Hematopoietic multipotent progenitor cell treated with erythropoietin and hydrocortisone succinate and interleukin-3 and kit ligand, for 15 days (in vitro differentiated cells): ENCODE results near the gene PARN.
"Not testable (repeated sequence)": the region's sequence is repeated elsewhere in the genome, so short reads cannot be mapped to it uniquely, and the experiment has no call there.

Source experiments
- DNase-seq: peaks from one replicate; pipeline ENCODE4 v3.0.0-alpha.2; 2015; ENCODE audit warnings: low spot score

PARN gene

DNA sequence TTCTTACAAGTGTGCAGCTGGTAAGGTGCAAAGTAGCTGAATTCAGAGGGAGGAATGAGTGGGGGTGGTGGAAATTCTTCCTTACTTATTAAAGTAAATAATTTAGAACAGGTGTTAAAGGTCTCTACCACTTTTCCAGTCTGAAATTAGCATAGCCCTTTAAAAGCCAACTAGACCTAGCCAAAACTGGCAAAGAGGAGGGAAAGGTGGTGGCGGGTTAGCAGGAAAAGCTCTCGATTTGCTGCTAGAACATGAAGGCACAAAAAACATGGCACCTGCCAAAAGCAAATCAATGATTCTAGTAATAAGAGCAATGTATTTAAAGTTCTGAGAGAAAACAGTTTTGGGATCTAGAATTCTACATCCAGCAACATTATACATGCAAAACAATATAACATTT, 157.7 kb downstream of the PARN start:
- no peak for DNase-seq

GRCh38 chr16:14470788-14471187, 159.3 kb downstream of the PARN start:
- no peak for DNase-seq

DNA sequence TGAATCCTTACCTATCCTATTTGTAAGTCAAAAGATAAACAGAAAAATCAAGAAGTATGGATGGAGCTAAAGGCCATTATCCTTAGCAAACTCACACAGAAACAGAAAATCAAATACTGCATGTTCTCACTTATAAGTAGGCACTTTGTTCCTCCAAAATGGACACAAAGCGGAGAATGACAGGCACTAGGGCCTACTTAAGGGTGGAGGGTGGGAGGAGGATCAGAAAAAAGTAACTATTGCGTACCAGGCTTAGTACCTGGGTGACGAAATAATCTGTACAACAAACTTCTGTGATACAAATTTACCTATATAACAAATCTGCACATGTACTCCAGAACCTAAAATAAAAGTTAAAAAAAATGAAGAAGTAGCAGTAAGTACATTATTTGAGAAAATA, 164.3 kb downstream of the PARN start:
- no peak for DNase-seq

DNA sequence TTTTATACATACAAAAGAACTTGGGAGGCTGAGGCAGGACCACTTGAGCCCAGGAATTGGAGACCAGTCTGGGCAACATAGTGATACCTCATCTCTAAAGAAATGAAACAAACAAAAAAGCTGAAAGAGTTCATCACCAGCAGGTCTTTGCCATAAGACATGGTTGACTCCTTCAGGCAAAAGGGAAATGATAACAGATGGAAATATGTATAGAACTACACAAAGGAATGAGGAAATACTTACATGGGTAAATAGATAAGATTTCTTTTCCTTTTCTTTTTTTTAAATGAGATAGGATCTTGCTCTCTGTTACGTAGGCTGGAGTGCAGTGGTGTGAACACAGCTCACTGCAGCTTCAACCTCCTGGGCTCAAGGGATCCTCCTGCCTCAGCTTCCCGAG, 165.3 kb downstream of the PARN start:
- DNase-seq, result no peak

DNA sequence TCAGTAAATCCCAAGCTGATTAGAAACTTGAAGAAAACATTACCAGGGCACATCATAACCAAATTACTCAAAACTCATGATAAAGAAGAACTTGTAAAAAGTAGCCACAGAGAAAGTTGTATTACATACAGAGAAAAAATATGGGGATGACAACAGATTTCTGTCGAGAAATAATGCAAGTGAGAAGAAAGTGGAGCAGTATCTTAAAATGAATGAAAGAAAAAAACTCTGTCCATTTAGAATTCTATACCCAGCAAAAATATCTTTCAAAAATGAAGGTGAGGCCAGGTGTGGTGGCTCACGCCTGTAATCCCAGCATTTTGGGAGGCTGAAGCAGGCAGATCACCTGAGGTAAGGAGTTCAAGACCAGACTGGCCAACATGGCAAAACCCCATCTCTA, 165.9 kb downstream of the PARN start:
- DNase-seq, result no peak

DNA sequence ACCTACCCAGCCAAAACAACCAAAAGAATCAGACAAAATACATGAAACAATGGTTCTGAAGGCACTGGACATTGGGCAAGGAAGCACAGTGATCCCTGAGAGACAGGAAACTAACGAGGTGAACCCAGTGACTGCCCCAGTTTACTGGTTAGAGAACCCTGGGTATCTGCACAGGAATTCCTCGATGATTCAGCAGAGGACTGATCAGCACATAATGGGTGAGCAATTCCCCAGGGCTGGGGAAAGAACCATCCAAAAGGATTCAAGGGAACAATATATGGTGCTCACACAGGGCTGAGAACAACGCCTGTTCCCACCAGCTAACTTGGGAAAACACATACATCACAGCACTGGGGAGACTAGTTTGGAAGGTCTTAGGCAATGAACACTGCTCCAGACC, 167.2 kb downstream of the PARN start:
- DNase-seq, result no peak

DNA sequence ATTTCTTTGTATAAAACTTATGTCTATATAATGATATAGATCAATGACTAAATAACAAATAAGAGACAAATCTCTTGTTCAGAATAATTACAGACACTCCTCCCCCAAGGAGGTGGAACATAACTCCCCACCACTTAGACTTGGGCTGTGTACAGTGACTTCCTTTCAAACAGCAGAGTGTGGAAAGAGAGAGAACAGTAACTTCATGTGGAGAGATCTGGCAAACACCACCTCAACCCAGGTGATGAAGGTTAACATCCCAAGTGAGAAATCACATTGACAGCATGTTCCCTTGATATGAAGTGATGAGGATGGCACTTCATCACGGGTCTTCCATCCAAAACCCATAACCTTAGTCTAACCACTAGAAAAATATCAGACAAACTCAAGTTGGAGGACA, 169.3 kb downstream of the PARN start:
- DNase-seq, result no peak

GRCh38 chr16:14458576-14458975, 171.5 kb downstream of the PARN start:
- DNase-seq, result no peak

- no peak for DNase-seq
Measured at GRCh38 chr16:14456793-14457481, 173.1 kb downstream of the PARN start.

DNA sequence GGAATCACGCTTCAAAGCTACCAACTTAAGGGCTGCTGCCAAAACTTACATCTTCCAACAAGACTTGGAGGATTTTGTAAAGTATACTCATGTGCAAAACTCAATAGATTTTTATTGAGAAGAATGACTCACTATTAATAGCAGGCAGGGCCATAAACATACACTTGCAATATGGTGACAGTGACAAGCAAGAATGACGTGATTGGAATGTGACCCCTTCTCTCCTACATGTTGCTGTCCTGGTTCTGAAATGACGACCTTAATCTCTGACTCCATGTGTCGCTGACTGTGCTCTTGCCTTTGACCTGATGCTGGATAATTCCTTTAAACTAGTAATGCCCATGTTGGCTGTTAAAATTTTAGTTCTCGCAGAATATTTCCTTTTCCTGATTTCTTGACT, 174.5 kb downstream of the PARN start:
- DNase-seq, result no peak

GRCh38 chr16:14454391-14454790, 175.7 kb downstream of the PARN start:
- DNase-seq, result no peak

GRCh38 chr16:14452066-14452465, 178.0 kb downstream of the PARN start:
- DNase-seq, result no peak

DNA sequence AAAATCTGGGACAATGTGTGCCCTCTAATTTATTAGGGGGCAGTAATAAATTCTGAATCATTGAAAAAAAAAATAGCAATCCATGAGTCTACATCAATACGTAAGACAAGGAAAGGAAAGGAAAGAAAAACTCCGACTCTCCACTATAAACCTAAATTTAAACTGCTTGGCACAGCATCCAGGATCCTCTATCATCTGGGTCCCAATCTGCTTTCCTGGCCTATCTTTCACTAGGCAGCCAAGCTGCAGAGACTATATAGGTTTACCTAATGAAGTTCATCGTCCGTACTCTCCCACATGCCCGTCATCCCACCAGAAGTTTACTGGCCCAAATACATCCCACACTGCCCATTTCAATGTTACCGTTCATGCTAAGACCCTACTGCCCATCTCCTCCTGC, 179.2 kb downstream of the PARN start:
- DNase-seq, result no peak

GRCh38 chr16:14449790-14450480, 180.1 kb downstream of the PARN start:
- no peak for DNase-seq

GRCh38 chr16:14449334-14449733, 180.7 kb downstream of the PARN start:
- DNase-seq, result no peak

DNA sequence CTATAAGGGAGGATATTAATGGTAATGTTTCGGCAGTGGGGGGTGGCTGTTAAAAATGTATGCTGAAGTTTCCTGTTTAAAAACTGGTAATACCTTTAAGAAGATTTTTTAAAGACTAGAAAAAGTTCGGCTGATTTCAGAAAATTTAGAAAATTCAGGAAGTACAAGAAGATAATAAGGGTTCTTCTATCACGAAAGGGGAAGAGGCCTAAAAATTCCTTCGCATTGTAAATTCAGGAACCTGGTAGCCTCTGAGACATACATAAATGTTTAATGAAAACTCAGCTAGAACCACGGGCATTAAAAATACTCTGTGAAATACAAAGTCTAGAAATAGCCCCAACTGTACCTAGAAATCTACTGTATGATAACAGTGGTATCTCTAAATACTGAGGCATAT, 181.2 kb downstream of the PARN start:
- no peak for DNase-seq

GRCh38 chr16:14447783-14448182, 182.3 kb downstream of the PARN start:
- DNase-seq, result no peak

DNA sequence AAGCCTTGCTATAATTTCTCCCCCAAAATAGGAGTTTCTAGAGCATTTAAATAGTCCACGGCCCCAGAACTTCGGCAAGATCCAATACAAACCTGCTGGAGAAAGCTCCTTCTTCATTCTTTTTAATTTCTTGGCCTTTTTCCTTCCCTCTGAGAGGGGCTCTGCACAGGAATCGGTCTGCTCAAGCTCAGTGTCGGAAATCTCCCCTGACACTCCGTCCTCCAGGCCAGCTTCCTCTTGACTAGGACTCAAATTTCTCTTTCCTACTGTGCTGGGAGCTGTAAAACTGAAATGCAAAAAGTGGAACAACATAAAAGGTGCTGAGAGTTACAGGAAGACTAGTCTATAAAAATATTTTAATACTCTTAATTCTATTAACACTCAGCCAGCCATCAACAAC, 183.3 kb downstream of the PARN start:
- no peak for DNase-seq

- DNase-seq, result no peak
Measured at GRCh38 chr16:14445937-14446715, 183.9 kb downstream of the PARN start.

DNA sequence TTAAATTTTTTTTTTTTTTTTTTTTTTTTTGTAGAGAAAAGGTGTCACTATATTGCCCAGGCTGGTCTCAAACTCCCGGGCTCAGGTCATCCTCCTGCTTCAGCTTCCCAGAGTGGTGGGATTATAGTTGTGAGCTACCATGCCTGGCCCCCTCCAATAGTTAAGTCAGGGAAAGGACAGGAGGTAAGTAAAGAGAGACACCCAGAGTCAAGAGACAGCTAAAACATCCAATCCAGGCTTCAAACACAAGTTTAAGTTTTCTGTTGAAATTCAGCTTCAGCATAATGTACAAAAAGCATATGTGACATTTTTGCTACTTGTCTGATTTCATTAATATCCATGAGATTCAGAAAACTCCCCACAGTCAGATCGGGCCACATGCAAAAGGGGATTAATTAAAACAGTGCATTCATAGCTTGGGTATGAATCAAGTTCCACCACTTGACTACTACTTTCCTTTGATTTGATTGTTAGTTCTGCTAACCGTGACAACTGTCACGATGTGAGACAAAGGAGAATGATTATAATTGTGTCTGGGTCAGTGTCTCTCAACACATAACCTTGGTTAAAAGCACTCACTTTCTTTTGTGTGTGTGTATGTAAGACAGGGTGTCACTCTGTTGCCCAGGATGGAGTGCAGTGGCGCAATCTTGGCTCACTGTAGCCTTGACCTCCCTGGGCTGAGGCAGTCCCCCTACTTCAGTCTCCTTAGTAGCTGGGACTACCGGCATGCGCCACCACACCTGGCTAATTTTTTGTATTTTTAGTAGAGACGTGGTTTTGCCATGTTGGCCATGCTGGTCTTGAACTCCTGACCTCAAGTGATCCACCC, 184.9 kb downstream of the PARN start:
- no peak for DNase-seq

GRCh38 chr16:14441533-14441932, 188.5 kb downstream of the PARN start:
- not testable (repeated sequence) for DNase-seq

- no peak for DNase-seq
Measured at GRCh38 chr16:14438256-14438655, 191.8 kb downstream of the PARN start.
